ENCODE measurements around the gene TTC28. TPM values are rescaled to one million over a fixed set of nuclear protein-coding genes. Genes with fewer than 3 reads are reported as not detected.

Gene TTC28
- total RNA-seq, 1 experiment from 2014 or later, result 0.12 TPM

DNA sequence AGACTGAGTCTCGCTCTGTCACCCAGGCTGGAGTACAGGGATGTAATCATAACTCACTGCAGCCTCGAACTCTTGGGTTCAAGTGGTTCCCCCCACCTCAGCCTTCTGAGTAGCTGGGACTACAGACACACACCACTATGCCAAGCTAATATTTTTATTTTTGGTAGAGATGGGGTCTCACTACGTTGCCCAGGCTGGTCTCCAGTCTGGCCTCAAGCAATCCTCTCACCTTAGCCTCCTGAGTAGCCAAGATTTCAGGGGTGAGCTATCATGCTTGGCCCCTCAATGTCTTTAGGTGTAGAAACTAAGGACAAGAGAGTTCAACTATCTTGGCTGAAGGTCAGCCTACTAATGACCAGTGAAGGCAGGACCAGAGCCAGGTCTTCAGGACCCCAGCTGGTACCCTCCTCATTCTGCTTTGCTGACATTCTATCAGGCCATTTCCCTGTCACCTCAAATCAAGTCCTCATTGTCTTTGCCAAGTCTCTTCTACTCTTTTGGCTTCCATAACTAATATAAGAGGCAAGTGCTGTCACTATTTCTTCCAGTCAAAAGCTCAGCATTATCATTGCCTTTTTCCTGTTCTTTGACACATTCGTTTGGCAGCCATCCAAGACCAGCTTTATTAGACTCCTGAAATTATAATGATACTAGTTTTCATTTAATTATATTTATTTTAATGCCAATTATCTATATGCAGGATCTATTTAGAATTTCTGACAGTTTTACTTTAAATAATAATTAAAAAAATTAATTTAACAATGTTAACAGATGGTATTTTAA, 496.4 kb downstream of the TTC28 start:
- H3K27me3 ChIP-seq (ENCODE audit: insufficient read depth, low read length), result peaks cover 62% of the 10 kb centered on the region
- no peaks in the 10 kb centered on the region for H3K4me1 ChIP-seq (ENCODE audit: control insufficient read depth in 1 of 2, insufficient read depth in 2 of 2, low read length in 2 of 2)
- no peaks in the 10 kb centered on the region for H3K79me2 ChIP-seq (ENCODE audit: insufficient read depth, low read length)
- DNase-seq (ENCODE audit: low read depth, low spot score) (no peak), ATAC-seq (no peak)
- no peak overlapping the region for H3K4me3 ChIP-seq (replicated peaks in 1 of 2; ENCODE audit: low read depth in 1 of 2, low read length in 2 of 2)
- TF ChIP-seq ZBTB33 (IDR thresholded peaks at IDR 0.05; ENCODE audit: extremely low read depth, insufficient replicate concordance, low read length), result no peak
- no peak for TF ChIP-seq ZFX (IDR thresholded peaks at IDR 0.05)
- no peak for TF ChIP-seq YY1 (IDR thresholded peaks at IDR 0.05; ENCODE audit: extremely low read depth, insufficient replicate concordance, low read depth, low read length)
- TF ChIP-seq EZH2 (IDR thresholded peaks at IDR 0.05), result no peak
- TF ChIP-seq ZNF274 (IDR thresholded peaks at IDR 0.05; ENCODE audit: low read depth, low read length), result no peak
- no peak for TF ChIP-seq SRF (IDR thresholded peaks at IDR 0.05; ENCODE audit: low read depth)
- no peak for TF ChIP-seq EZH2phosphoT487 (IDR thresholded peaks at IDR 0.05; ENCODE audit: borderline replicate concordance)
- TF ChIP-seq RAD21 (IDR thresholded peaks at IDR 0.05; ENCODE audit: low read depth), result no peak
- TF ChIP-seq CBX3 (IDR thresholded peaks at IDR 0.05; ENCODE audit: low read depth), result no peak
- TF ChIP-seq, protein P1, sequence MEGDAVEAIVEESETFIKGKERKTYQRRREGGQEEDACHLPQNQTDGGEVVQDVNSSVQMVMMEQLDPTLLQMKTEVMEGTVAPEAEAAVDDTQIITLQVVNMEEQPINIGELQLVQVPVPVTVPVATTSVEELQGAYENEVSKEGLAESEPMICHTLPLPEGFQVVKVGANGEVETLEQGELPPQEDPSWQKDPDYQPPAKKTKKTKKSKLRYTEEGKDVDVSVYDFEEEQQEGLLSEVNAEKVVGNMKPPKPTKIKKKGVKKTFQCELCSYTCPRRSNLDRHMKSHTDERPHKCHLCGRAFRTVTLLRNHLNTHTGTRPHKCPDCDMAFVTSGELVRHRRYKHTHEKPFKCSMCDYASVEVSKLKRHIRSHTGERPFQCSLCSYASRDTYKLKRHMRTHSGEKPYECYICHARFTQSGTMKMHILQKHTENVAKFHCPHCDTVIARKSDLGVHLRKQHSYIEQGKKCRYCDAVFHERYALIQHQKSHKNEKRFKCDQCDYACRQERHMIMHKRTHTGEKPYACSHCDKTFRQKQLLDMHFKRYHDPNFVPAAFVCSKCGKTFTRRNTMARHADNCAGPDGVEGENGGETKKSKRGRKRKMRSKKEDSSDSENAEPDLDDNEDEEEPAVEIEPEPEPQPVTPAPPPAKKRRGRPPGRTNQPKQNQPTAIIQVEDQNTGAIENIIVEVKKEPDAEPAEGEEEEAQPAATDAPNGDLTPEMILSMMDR (IDR thresholded peaks at IDR 0.05 in 2 of 3, conservative IDR thresholded peaks at IDR 0.05 in 1 of 3; ENCODE audit: borderline replicate concordance in 1 of 3, insufficient read depth in 1 of 3, low read depth in 2 of 3, low read length in 2 of 3), result no peak
- TF ChIP-seq CEBPB (IDR thresholded peaks at IDR 0.05; ENCODE audit: low read depth), result no peak
- no peak for TF ChIP-seq FOSL1 (IDR thresholded peaks at IDR 0.05; ENCODE audit: low read depth)
- no peak for TF ChIP-seq ELF1 (IDR thresholded peaks at IDR 0.05; ENCODE audit: borderline replicate concordance, low read depth)
- no peak for TF ChIP-seq MAX (IDR thresholded peaks at IDR 0.05)
- TF ChIP-seq SP1 (IDR thresholded peaks at IDR 0.05; ENCODE audit: low read depth), result no peak
- TF ChIP-seq JUND (IDR thresholded peaks at IDR 0.05), result no peak
- no peaks in the 10 kb centered on the region for H4K20me1 ChIP-seq (ENCODE audit: insufficient read depth)
- no peaks in the 10 kb centered on the region for H3K36me3 ChIP-seq (ENCODE audit: control insufficient read depth in 1 of 2, insufficient read depth in 2 of 2, low read length in 2 of 2)
- no peak overlapping the region for H3K4me2 ChIP-seq (ENCODE audit: low read length)
- no peaks in the 10 kb centered on the region for H3K9me3 ChIP-seq (ENCODE audit: control insufficient read depth in 1 of 2, insufficient read depth in 1 of 2, low read depth in 1 of 2, low read length in 2 of 2)
- intact Hi-C loops (cut with micrococcal nuclease), result no loop called here
- ChIA-PET POLR2A (no interaction called here), RAD21 (ENCODE audit: low non-redundant PET in 1 of 2, low total read pairs in 2 of 2, uncharacterized antibody in 2 of 2, unreplicated experiment in 2 of 2) (no interaction called here), CTCF (no interaction called here)
- no peak overlapping the region for H2AFZ ChIP-seq (ENCODE audit: low read depth, low read length, poor library complexity, severe bottlenecking)
- H3K9me2 ChIP-seq (ENCODE audit: insufficient read depth), result no peaks in the 10 kb centered on the region
- no peak overlapping the region for H3K9ac ChIP-seq (ENCODE audit: low read length)
- no TSS peak for BruUV-seq (replicated peaks)
- H3K27ac ChIP-seq (ENCODE audit: low read depth, low read length), result no peak overlapping the region
